ENCODE data around the gene ZNF274. TPM values are rescaled to one million over a fixed set of nuclear protein-coding genes. Genes with fewer than 3 reads are reported as not detected.

ZNF274 gene
- total and polyA plus RNA-seq, 9 of the 15 experiments (the other 6 are each of a cell fraction or from before 2014, with no cell fraction given), result 5.2 to 37.0 (median 28.1) TPM

- TF ChIP-seq HDAC1 (IDR thresholded peaks at IDR 0.05) (peak in 1 of 2 experiments; percentile 40; a peak in 1 of 4 replicates), CEBPG (CRISPR knock-in tag; IDR thresholded peaks at IDR 0.05) (peak; percentile 90), CEBPG (tag; conservative IDR thresholded peaks at IDR 0.05 in 1 of 2, IDR thresholded peaks at IDR 0.05 in 1 of 2) (peak; percentile 66 to 79), DPF2 (IDR thresholded peaks at IDR 0.05) (peak; percentile 69), HMG20A (CRISPR knock-in tag; conservative IDR thresholded peaks at IDR 0.05) (no peak), THRAP3 (IDR thresholded peaks at IDR 0.05; ENCODE audit: borderline replicate concordance) (no peak), ZBTB7A (IDR thresholded peaks at IDR 0.05; ENCODE audit: borderline replicate concordance, control insufficient read depth, low read depth, low read length) (no peak; the same call in 1 of the 2 replicates), TEAD1 (CRISPR knock-in tag; IDR thresholded peaks at IDR 0.05) (peak in 1 of 2 experiments; percentile 87; a peak in 2 of 4 replicates), ZNF668 (CRISPR knock-in tag; IDR thresholded peaks at IDR 0.05) (no peak), GMEB1 (CRISPR knock-in tag; IDR thresholded peaks at IDR 0.05) (peak; percentile 86), STAT5B (CRISPR knock-in tag; IDR thresholded peaks at IDR 0.05) (no peak), MBD2 (IDR thresholded peaks at IDR 0.05; ENCODE audit: borderline replicate concordance, low read depth) (peak; percentile 48), TOE1 (IDR thresholded peaks at IDR 0.05; ENCODE audit: borderline replicate concordance) (no peak; the same call in 1 of the 2 replicates), TOE1 (CRISPR knock-in tag; IDR thresholded peaks at IDR 0.05; ENCODE audit: borderline replicate concordance, low read depth) (no peak), ZNF3 (CRISPR knock-in tag; IDR thresholded peaks at IDR 0.05) (no peak), ATF2 (CRISPR knock-in tag; IDR thresholded peaks at IDR 0.05) (no peak), POLR2B (IDR thresholded peaks at IDR 0.05; ENCODE audit: low read depth, partially characterized antibody) (peak; percentile 95), POLR2G (IDR thresholded peaks at IDR 0.05; ENCODE audit: low read depth, low read length) (peak; percentile 99), ZNF740 (CRISPR knock-in tag; IDR thresholded peaks at IDR 0.05) (no peak), ZNF740 (tag; IDR thresholded peaks at IDR 0.05) (no peak), ELK1 (CRISPR knock-in tag; IDR thresholded peaks at IDR 0.05) (no peak), ELF2 (CRISPR knock-in tag; IDR thresholded peaks at IDR 0.05) (peak; percentile 82), ZKSCAN8 (CRISPR knock-in tag; IDR thresholded peaks at IDR 0.05) (no peak), ETV5 (CRISPR knock-in tag; IDR thresholded peaks at IDR 0.05; ENCODE audit: low read depth) (peak; percentile 83)
Observed at GRCh38 chr19:58182989-58183816, at the start of gene ZNF274 (continued).
